Measurements from ENCODE around the gene POR. TPM values are rescaled to one million over a fixed set of nuclear protein-coding genes. Genes with fewer than 3 reads are reported as not detected.

Gene POR
- total and polyA plus RNA-seq, 4 donors = 116 to 973 (median 474) TPM

- TF ChIP-seq NR2F2 (IDR thresholded peaks at IDR 0.05) (no peak), YY1 (IDR thresholded peaks at IDR 0.05) (peak; percentile 55), HNF4A (conservative IDR thresholded peaks at IDR 0.05) (peak; percentile 23 to 33), ATF3 (IDR thresholded peaks at IDR 0.05) (no peak), ZBTB33 (IDR thresholded peaks at IDR 0.05) (no peak), FOXA2 (IDR thresholded peaks at IDR 0.05) (no peak), RXRA (IDR thresholded peaks at IDR 0.05) (peak in 1 of 2 donors; percentile 54), HNF4G (IDR thresholded peaks at IDR 0.05) (no peak), RAD21 (IDR thresholded peaks at IDR 0.05) (peak in 1 of 2 donors; percentile 34), EGR1 (IDR thresholded peaks at IDR 0.05; ENCODE audit: low read depth in 2 of 2) (no peak), GABPA (IDR thresholded peaks at IDR 0.05 in 1 of 2, conservative IDR thresholded peaks at IDR 0.05 in 1 of 2) (no peak), TAF1 (conservative IDR thresholded peaks at IDR 0.05) (no peak)
- DNase-seq (ENCODE audit: low spot score) = no peak
- H3K4me3 ChIP-seq (ENCODE audit: low read depth in 1 of 3, low read length in 3 of 3) = no peak overlapping the region
- H3K27ac ChIP-seq (ENCODE audit: low read depth in 1 of 2, low read length in 2 of 2) = peak overlapping the region; percentile 8 to 59
- no peak overlapping the region for H3K9ac ChIP-seq (ENCODE audit: low read depth in 1 of 2, low read length in 2 of 2)
- peaks cover 10 to 33% (median 29%) of the 10 kb centered on the region in 4 donors for H3K36me3 ChIP-seq (ENCODE audit: control insufficient read depth in 4 of 4, insufficient read depth in 3 of 4, low read depth in 1 of 4, low read length in 3 of 4)
- no peaks in the 10 kb centered on the region for H3K27me3 ChIP-seq (ENCODE audit: control insufficient read depth in 4 of 4, insufficient read depth in 4 of 4, low read length in 3 of 4)
- H3K9me3 ChIP-seq (ENCODE audit: control insufficient read depth in 4 of 4, low read length in 3 of 4) = no peaks in the 10 kb centered on the region
- WGBS = 57% methylated on average over 5 of the region's 5 CpGs
- peaks cover 16 to 41% (median 25%) of the 10 kb centered on the region in 4 donors for H3K4me1 ChIP-seq (ENCODE audit: control insufficient read depth in 4 of 4, insufficient read depth in 4 of 4, low read length in 3 of 4)
These were observed 36.6 kb downstream of the POR start for GRCh38 chr7:75951506-75951905.

- H3K4me1 ChIP-seq (ENCODE audit: control insufficient read depth in 4 of 4, insufficient read depth in 4 of 4, low read length in 3 of 4) = peaks cover 10 to 31% (median 20%) of the 10 kb centered on the region in 4 donors
- H3K27me3 ChIP-seq (ENCODE audit: control insufficient read depth in 4 of 4, insufficient read depth in 4 of 4, low read length in 3 of 4) = no peaks in the 10 kb centered on the region
- no peaks in the 10 kb centered on the region for H3K9me3 ChIP-seq (ENCODE audit: control insufficient read depth in 4 of 4, low read length in 3 of 4)
- peaks cover 14 to 44% (median 38%) of the 10 kb centered on the region in 4 donors for H3K36me3 ChIP-seq (ENCODE audit: control insufficient read depth in 4 of 4, insufficient read depth in 3 of 4, low read depth in 1 of 4, low read length in 3 of 4)
- H3K27ac ChIP-seq (ENCODE audit: low read depth in 1 of 2, low read length in 2 of 2) = peak overlapping the region in 1 of 2 donors; percentile 55
- no peak for TF ChIP-seq RAD21 (IDR thresholded peaks at IDR 0.05)
- no peak for TF ChIP-seq TAF1 (conservative IDR thresholded peaks at IDR 0.05)
- TF ChIP-seq RXRA (IDR thresholded peaks at IDR 0.05) = no peak
- TF ChIP-seq FOXA2 (IDR thresholded peaks at IDR 0.05) = no peak
- TF ChIP-seq ZBTB33 (IDR thresholded peaks at IDR 0.05) = no peak
- no peak for TF ChIP-seq NR2F2 (IDR thresholded peaks at IDR 0.05)
- TF ChIP-seq REST (IDR thresholded peaks at IDR 0.05) = no peak
- TF ChIP-seq FOXA1 (IDR thresholded peaks at IDR 0.05) = no peak
- TF ChIP-seq EGR1 (IDR thresholded peaks at IDR 0.05; ENCODE audit: low read depth in 2 of 2) = no peak
- TF ChIP-seq ATF3 (IDR thresholded peaks at IDR 0.05) = no peak
- no peak for TF ChIP-seq JUND (IDR thresholded peaks at IDR 0.05)
- no peak for TF ChIP-seq CTCF (IDR thresholded peaks at IDR 0.05; ENCODE audit: low read depth, low read length, missing input control)
- no peak for TF ChIP-seq GABPA (IDR thresholded peaks at IDR 0.05 in 1 of 2, conservative IDR thresholded peaks at IDR 0.05 in 1 of 2)
- TF ChIP-seq YY1 (IDR thresholded peaks at IDR 0.05) = no peak
- no peak overlapping the region for H3K4me3 ChIP-seq (ENCODE audit: low read depth in 1 of 3, low read length in 3 of 3)
- no peak overlapping the region for H3K9ac ChIP-seq (ENCODE audit: low read depth in 1 of 2, low read length in 2 of 2)
- WGBS = 92% methylated on average over 7 of the region's 7 CpGs
- no peak for DNase-seq (ENCODE audit: low spot score)
These were observed 38.5 kb downstream of the POR start for GRCh38 chr7:75953431-75953830.

Data from liver (tissue), 9 donors.